Measurements from ENCODE around the gene ANXA6.

ANXA6 gene

DNA sequence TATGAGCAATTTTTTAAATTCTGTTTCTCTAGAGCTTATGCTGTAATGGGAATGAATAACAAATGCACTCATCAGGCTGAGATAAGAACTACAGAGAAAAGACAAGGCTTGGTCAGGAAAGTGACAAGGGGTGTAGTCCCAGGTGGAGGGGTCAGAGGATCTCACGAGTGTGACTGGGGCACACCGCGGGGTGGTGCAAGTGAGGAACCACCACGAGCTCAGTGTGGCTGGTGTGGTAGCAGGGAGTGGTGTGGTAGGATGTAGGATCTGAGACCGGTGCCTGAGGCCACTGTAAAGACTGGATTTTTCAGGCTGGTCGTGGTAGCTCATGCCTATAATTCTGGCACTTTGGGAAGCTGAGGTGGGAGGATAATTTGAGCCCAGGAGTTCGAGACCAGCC is 9.0 kb downstream of the ANXA6 start:
- peaks cover 1% of the 10 kb centered on the region for H3K4me1 ChIP-seq (ENCODE audit: control insufficient read depth, insufficient read depth, low read length)
- no peaks in the 10 kb centered on the region for H3K27me3 ChIP-seq (ENCODE audit: control insufficient read depth, insufficient read depth, low read length)
- H3K9ac ChIP-seq (ENCODE audit: low read depth, low read length): no peak overlapping the region
- H3K4me3 ChIP-seq (ENCODE audit: low read depth, low read length): no peak overlapping the region
- no peaks in the 10 kb centered on the region for H3K9me3 ChIP-seq (ENCODE audit: control insufficient read depth, insufficient read depth, low read length)
- peaks cover 3% of the 10 kb centered on the region for H3K36me3 ChIP-seq (ENCODE audit: control insufficient read depth, insufficient read depth, low read length)

DNA sequence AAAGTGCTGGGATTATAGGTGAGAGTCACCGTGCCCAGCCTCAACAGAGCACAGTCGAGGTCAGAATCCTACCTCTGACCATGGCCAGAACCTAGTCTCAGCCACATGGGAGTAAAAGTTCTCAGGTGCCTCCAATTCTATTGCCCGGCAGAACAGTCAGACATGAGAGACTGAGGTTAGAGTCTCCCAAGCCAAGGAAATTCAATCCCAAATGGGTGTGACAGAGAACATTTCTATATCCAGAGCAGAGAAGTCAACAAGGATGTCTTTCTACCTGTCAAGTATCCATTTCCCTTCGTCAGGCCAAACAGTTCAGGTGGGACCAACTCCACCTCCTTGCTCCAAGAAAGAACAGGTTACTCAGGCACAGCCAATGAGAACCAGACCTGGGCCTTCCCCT is 10.5 kb downstream of the ANXA6 start:
- Histone ChIP-seq H3K27me3 (ENCODE audit: control insufficient read depth, insufficient read depth, low read length) (no peaks in the 10 kb centered on the region), H3K9ac (ENCODE audit: low read depth, low read length) (no peak overlapping the region), H3K36me3 (ENCODE audit: control insufficient read depth, insufficient read depth, low read length) (peaks cover 3% of the 10 kb centered on the region), H3K4me3 (ENCODE audit: low read depth, low read length) (no peak overlapping the region), H3K9me3 (ENCODE audit: control insufficient read depth, insufficient read depth, low read length) (no peaks in the 10 kb centered on the region), H3K4me1 (ENCODE audit: control insufficient read depth, insufficient read depth, low read length) (peaks cover 1% of the 10 kb centered on the region)

DNA sequence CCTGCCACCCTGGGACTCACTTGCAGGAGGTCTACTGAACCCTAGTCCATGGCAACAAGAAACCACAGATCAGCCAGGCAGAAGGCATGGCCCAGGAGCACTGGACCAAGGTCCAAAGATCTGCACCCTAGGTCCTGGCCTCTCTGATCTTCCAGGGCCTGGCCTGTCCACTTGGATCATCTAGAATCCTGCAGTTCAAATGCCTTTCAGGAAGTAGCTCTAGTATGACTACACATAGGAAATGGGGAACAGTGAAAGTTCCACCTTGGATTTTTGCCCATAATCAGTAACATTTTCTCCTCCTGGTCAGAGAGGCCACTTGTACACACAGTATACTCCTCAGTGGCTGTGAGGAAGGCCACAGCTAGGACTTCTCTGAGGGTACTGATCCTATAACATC is 11.5 kb downstream of the ANXA6 start:
- no peak overlapping the region for H3K9ac ChIP-seq (ENCODE audit: low read depth, low read length)
- H3K9me3 ChIP-seq (ENCODE audit: control insufficient read depth, insufficient read depth, low read length): no peaks in the 10 kb centered on the region
- H3K36me3 ChIP-seq (ENCODE audit: control insufficient read depth, insufficient read depth, low read length): peaks cover 3% of the 10 kb centered on the region

DNA sequence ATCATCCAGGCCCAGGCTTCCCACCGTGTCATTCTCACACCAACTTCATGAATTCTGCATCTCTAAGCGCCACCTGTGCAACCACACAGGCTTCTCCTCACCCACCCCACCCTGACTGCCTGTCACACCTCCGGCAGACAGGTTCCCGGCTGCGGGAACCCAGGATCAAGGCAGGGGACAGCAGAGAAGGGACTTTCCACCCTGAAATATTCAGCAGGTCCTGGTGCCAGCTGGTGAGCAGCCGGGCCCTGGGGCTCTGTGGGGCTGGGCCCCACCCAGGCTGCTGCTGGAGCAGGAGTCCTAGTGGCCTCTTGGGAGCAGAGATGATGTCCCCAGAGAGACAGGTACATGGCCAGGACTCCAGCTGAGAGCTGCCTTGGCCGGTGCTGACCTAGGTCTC is 12.7 kb downstream of the ANXA6 start:
- no peaks in the 10 kb centered on the region for H3K27me3 ChIP-seq (ENCODE audit: control insufficient read depth, insufficient read depth, low read length)
- no peak overlapping the region for H3K4me3 ChIP-seq (ENCODE audit: low read depth, low read length)

More for the DNA sequence above, 11.5 kb downstream of the ANXA6 start:
- Histone ChIP-seq H3K27me3 (ENCODE audit: control insufficient read depth, insufficient read depth, low read length) (no peaks in the 10 kb centered on the region), H3K4me3 (ENCODE audit: low read depth, low read length) (no peak overlapping the region), H3K4me1 (ENCODE audit: control insufficient read depth, insufficient read depth, low read length) (peaks cover 9% of the 10 kb centered on the region)

DNA sequence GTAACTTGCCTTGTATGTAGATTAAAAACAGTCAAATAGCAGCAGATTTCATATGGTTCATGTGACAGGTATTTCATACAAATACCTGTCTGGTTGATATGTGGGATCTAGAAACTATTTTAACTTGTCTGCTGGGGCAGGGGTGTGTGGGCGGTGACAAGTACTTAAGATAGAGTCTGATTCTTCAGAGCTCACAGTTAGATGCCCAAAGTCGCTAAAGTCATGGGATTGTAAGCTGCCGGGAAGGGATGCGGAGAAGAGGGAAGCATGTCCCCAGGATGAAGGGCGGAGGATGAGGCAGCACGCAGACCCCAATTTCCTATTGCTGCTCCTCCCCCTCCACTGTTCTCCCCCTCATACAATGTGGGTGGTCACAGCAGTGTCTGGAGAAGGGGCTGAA is 13.3 kb downstream of the ANXA6 start:
- Histone ChIP-seq H3K27me3 (ENCODE audit: control insufficient read depth, insufficient read depth, low read length) (no peaks in the 10 kb centered on the region), H3K9me3 (ENCODE audit: control insufficient read depth, insufficient read depth, low read length) (no peaks in the 10 kb centered on the region), H3K36me3 (ENCODE audit: control insufficient read depth, insufficient read depth, low read length) (peaks cover 6% of the 10 kb centered on the region), H3K4me3 (ENCODE audit: low read depth, low read length) (no peak overlapping the region), H3K9ac (ENCODE audit: low read depth, low read length) (no peak overlapping the region), H3K4me1 (ENCODE audit: control insufficient read depth, insufficient read depth, low read length) (peaks cover 9% of the 10 kb centered on the region)

More for the DNA sequence above, 12.7 kb downstream of the ANXA6 start:
- H3K36me3 ChIP-seq (ENCODE audit: control insufficient read depth, insufficient read depth, low read length): peaks cover 3% of the 10 kb centered on the region
- H3K9ac ChIP-seq (ENCODE audit: low read depth, low read length): no peak overlapping the region
- H3K9me3 ChIP-seq (ENCODE audit: control insufficient read depth, insufficient read depth, low read length): no peaks in the 10 kb centered on the region
- peaks cover 9% of the 10 kb centered on the region for H3K4me1 ChIP-seq (ENCODE audit: control insufficient read depth, insufficient read depth, low read length)

DNA sequence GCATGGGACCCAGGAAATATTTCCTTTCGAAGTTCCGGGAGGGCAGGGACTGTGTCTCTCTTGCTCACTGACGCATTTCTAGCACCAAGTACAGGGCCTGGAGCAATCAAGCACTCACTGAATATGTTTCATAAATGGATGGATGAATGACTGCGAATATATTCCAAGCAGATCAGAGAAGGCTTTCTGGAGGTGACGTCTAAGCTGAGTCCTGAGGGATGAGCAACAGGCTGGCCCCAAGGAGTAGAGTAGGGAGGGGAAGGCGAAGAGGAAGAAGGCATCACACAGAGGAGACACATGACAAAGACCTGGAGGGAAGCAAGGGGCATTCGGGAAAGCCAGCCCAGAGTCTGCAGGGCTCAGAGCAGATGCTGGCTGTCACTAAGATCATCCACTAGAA is 13.9 kb downstream of the ANXA6 start:
- Histone ChIP-seq H3K9ac (ENCODE audit: low read depth, low read length) (no peak overlapping the region), H3K9me3 (ENCODE audit: control insufficient read depth, insufficient read depth, low read length) (no peaks in the 10 kb centered on the region), H3K27me3 (ENCODE audit: control insufficient read depth, insufficient read depth, low read length) (no peaks in the 10 kb centered on the region), H3K4me1 (ENCODE audit: control insufficient read depth, insufficient read depth, low read length) (peaks cover 9% of the 10 kb centered on the region), H3K36me3 (ENCODE audit: control insufficient read depth, insufficient read depth, low read length) (peaks cover 9% of the 10 kb centered on the region), H3K4me3 (ENCODE audit: low read depth, low read length) (no peak overlapping the region)

DNA sequence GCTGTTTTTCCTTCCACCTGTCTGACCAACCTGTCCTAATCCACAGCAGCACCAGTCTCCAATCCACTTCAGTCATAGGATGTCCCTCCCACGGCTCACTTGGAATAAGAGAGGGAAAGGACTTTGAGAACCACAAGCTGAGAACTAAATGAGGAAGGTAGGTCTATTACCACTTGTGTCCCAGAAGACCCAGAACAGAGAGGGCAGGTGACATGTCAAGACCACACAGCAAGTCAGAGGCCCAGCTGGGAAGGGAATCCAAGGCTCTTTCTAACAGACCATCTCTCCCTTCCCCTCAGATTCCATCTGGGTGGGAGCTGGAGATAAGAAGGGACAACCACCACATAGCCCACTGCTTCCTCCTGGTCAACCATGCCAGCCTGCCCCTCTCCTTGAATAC is 14.6 kb downstream of the ANXA6 start:
- peaks cover 9% of the 10 kb centered on the region for H3K4me1 ChIP-seq (ENCODE audit: control insufficient read depth, insufficient read depth, low read length)
- no peaks in the 10 kb centered on the region for H3K27me3 ChIP-seq (ENCODE audit: control insufficient read depth, insufficient read depth, low read length)
- H3K9me3 ChIP-seq (ENCODE audit: control insufficient read depth, insufficient read depth, low read length): no peaks in the 10 kb centered on the region
- H3K36me3 ChIP-seq (ENCODE audit: control insufficient read depth, insufficient read depth, low read length): peaks cover 9% of the 10 kb centered on the region
- H3K4me3 ChIP-seq (ENCODE audit: low read depth, low read length): no peak overlapping the region
- H3K9ac ChIP-seq (ENCODE audit: low read depth, low read length): no peak overlapping the region

DNA sequence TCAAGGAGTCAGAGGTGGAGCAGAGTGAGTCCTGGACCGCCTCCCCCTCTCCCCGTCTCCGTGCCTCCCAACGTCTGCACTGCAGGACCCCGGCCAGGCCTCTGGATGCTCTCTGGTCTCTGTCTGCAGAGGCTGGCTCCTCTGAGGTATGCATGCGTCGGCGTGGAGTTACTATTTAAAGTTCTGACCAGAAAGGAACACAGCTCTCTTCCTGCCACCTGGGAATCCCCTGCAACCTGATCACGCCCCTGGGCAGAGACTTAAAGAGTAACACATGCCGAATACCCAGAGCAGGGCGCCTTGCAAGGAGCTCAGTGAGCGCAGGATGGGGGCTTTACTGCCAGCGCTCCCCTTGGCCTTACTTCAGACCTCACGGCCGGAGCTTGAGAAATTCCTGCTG is 16.0 kb downstream of the ANXA6 start:
- no peaks in the 10 kb centered on the region for H3K27me3 ChIP-seq (ENCODE audit: control insufficient read depth, insufficient read depth, low read length)
- peak overlapping the region; percentile 14 for H3K9ac ChIP-seq (ENCODE audit: low read depth, low read length)
- peaks cover 14% of the 10 kb centered on the region for H3K36me3 ChIP-seq (ENCODE audit: control insufficient read depth, insufficient read depth, low read length)
- no peaks in the 10 kb centered on the region for H3K9me3 ChIP-seq (ENCODE audit: control insufficient read depth, insufficient read depth, low read length)
- peaks cover 9% of the 10 kb centered on the region for H3K4me1 ChIP-seq (ENCODE audit: control insufficient read depth, insufficient read depth, low read length)
- H3K4me3 ChIP-seq (ENCODE audit: low read depth, low read length): no peak overlapping the region

DNA sequence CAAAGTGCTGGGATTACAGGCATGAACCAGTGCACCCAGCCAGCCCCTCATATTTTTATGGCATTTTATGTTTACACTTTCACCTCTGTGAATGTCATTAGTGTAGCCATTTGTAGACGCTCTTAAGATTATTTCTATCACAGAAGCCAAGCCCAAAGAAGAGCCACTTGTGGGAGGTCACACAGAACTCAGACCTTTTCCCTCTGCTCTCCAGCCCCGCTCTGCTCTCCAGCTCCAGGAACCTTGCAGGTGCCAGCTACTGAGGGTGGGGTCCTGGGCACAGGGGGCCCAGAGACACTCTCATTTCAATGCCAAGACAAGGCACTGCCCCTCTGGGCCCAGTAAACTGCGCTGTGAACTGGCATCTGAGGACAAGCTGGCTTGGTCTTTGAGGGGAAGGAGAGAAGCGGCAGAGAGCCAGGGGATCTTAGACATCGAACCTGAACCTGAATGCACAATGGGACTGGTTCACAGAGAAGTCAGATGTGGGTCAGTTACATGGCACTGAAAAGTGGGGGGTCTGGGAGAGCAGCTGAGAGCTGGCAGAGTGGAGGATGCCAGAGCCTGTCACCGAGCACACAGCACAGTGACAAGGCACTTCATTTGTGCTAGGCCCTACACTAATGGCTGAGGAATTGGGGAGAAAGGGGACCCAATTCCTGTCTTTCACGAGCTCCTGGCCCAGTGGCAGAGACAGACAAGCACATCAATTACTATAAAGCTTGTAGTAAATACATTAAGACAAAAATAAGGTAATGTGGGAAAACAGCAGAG is 16.7 kb downstream of the ANXA6 start:
- Histone ChIP-seq H3K9me3 (ENCODE audit: control insufficient read depth, insufficient read depth, low read length) (no peaks in the 10 kb centered on the region), H3K4me3 (ENCODE audit: low read depth, low read length) (no peak overlapping the region), H3K27me3 (ENCODE audit: control insufficient read depth, insufficient read depth, low read length) (no peaks in the 10 kb centered on the region), H3K36me3 (ENCODE audit: control insufficient read depth, insufficient read depth, low read length) (peaks cover 14% of the 10 kb centered on the region), H3K4me1 (ENCODE audit: control insufficient read depth, insufficient read depth, low read length) (peaks cover 9% of the 10 kb centered on the region), H3K9ac (ENCODE audit: low read depth, low read length) (no peak overlapping the region)

DNA sequence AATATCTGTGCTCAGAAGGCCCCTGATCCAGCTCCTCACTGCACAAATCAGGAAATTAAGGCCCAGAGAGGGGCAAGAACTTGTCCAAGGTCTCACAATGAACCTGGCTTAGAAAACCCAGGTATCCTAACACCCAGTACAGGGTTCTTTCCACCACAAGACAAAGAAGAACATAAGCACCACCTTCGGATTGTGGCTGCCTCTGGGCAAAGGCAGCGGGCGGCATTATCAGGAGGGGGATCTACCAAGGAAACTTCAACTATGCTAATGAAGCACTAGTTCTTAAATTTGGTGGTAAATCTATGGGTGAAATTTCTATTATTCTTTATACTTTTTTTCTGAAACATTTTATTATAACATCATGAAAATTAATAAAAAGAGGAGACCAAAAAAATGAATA is 17.9 kb downstream of the ANXA6 start:
- Histone ChIP-seq H3K27me3 (ENCODE audit: control insufficient read depth, insufficient read depth, low read length) (no peaks in the 10 kb centered on the region), H3K36me3 (ENCODE audit: control insufficient read depth, insufficient read depth, low read length) (peaks cover 17% of the 10 kb centered on the region), H3K4me1 (ENCODE audit: control insufficient read depth, insufficient read depth, low read length) (peaks cover 9% of the 10 kb centered on the region), H3K4me3 (ENCODE audit: low read depth, low read length) (no peak overlapping the region), H3K9ac (ENCODE audit: low read depth, low read length) (no peak overlapping the region), H3K9me3 (ENCODE audit: control insufficient read depth, insufficient read depth, low read length) (no peaks in the 10 kb centered on the region)

DNA sequence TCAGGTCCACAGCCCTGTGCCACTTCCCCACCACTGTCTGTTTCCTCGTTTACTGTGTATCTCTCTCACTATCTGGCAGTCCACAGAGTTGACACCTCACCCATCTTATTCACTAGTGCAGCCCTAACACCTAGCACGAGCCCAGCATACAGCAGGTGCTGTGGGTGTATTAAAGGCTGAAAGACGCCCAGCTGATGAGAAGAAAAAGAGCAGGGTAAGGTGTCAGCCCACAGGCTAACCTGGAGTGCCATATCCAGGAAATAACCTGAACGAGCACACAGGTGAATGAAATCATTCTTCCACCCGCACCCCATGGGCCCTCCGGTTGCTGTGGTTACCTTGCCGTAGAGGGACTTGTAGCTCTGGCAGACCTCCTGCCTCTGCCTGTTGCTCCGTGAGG is 18.6 kb downstream of the ANXA6 start:
- H3K27me3 ChIP-seq (ENCODE audit: control insufficient read depth, insufficient read depth, low read length): no peaks in the 10 kb centered on the region
- H3K9ac ChIP-seq (ENCODE audit: low read depth, low read length): no peak overlapping the region
- H3K4me3 ChIP-seq (ENCODE audit: low read depth, low read length): no peak overlapping the region
- peaks cover 9% of the 10 kb centered on the region for H3K4me1 ChIP-seq (ENCODE audit: control insufficient read depth, insufficient read depth, low read length)
- peaks cover 18% of the 10 kb centered on the region for H3K36me3 ChIP-seq (ENCODE audit: control insufficient read depth, insufficient read depth, low read length)
- H3K9me3 ChIP-seq (ENCODE audit: control insufficient read depth, insufficient read depth, low read length): no peaks in the 10 kb centered on the region

DNA sequence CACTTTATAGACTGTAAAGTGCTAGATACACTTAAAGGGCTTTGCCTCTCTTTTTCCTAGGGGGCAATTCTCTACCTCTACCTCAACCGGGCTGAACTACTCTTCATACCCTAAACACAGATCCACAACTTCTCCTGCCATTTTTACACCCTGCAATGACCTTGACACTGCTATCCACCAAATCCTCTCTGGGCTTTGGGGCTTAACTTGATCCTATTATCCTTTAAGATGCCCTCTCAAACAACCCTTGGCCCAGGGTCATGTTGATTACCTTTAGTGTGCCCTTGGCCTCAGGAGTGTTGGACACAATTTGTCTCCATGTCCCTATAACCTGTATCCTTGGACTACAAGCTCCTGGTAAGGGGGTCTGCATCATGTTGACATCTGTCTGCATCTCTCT is 19.5 kb downstream of the ANXA6 start:
- H3K27me3 ChIP-seq (ENCODE audit: control insufficient read depth, insufficient read depth, low read length): no peaks in the 10 kb centered on the region
- H3K9ac ChIP-seq (ENCODE audit: low read depth, low read length): no peak overlapping the region
- peaks cover 9% of the 10 kb centered on the region for H3K4me1 ChIP-seq (ENCODE audit: control insufficient read depth, insufficient read depth, low read length)
- no peak overlapping the region for H3K4me3 ChIP-seq (ENCODE audit: low read depth, low read length)
- H3K9me3 ChIP-seq (ENCODE audit: control insufficient read depth, insufficient read depth, low read length): no peaks in the 10 kb centered on the region
- H3K36me3 ChIP-seq (ENCODE audit: control insufficient read depth, insufficient read depth, low read length): peaks cover 21% of the 10 kb centered on the region
